Neural cell (in vitro differentiated cells): ENCODE data around the gene SARNP. TPM values are rescaled to one million over a fixed set of nuclear protein-coding genes. Genes with fewer than 3 reads are reported as not detected.

Source experiments
- H2AFZ ChIP-seq: fragments of 200-600, 300-800 bp; sonication (generic), shearing (Covaris generic); 2 replicates; pipeline ENCODE4 v1.6.0; 2014; ENCODE audit warnings: low read depth, mild to moderate bottlenecking, antibody characterized with exemption, low read length, moderate library complexity
- H3F3A ChIP-seq: fragments of 200-600 bp; shearing (Covaris generic); 2 replicates; pipeline ENCODE4 v1.6.1; 2016; ENCODE audit warnings: mild to moderate bottlenecking, moderate library complexity, mixed read lengths, antibody characterized with exemption, low read length; ENCODE audit not compliant: insufficient read depth, poor library complexity, severe bottlenecking
- H3K27ac ChIP-seq: fragments of 200-600, 300-800 bp; sonication (generic), shearing (Covaris generic); 2 replicates; pipeline ENCODE4 v1.5.1; 2014; ENCODE audit warnings: mild to moderate bottlenecking, low read length, moderate library complexity
- H3K27me3 ChIP-seq: fragments of 300-800, 200-600 bp; sonication (generic), shearing (Covaris generic); 2 replicates; pipeline ENCODE4 v1.6.0; 2014; ENCODE audit warnings: mild to moderate bottlenecking, low read depth, low read length, moderate library complexity; ENCODE audit not compliant: insufficient read depth
- H3K36me3 ChIP-seq: fragments of 300-800, 200-600 bp; sonication (generic), shearing (Covaris generic); 2 replicates; pipeline ENCODE4 v1.5.1; 2014; ENCODE audit warnings: mild to moderate bottlenecking, antibody characterized with exemption, low read length, moderate library complexity; ENCODE audit not compliant: insufficient read depth
- H3K4me2 ChIP-seq: fragments of 300-800, 200-600 bp; sonication (generic), shearing (Covaris generic); 2 replicates; pipeline ENCODE4 v1.6.0; 2014; ENCODE audit warnings: mild to moderate bottlenecking, low read length
- H3K4me3 ChIP-seq: fragments of 300-800, 200-600 bp; sonication (generic), shearing (Covaris generic); 2 replicates; pipeline ENCODE4 v1.5.1; 2014; ENCODE audit warnings: mild to moderate bottlenecking, low read length, moderate library complexity
- H3K79me2 ChIP-seq: fragments of 200-600 bp; shearing (Covaris generic); replicated peaks from 2 replicates; pipeline ENCODE4 v1.6.0; 2014; ENCODE audit warnings: mild to moderate bottlenecking, low read length, moderate library complexity; ENCODE audit not compliant: insufficient read depth
- H3K9ac ChIP-seq: fragments of 300-800, 200-600 bp; sonication (generic), shearing (Covaris generic); 2 replicates; pipeline ENCODE4 v1.6.1; 2016; ENCODE audit warnings: mild to moderate bottlenecking, low read length, mixed read lengths
- H3K9me2 ChIP-seq: fragments of 200-600 bp; shearing (Covaris generic); 2 replicates; pipeline ENCODE4 v1.6.1; 2016; ENCODE audit warnings: mild to moderate bottlenecking, low read length, mixed read lengths; ENCODE audit not compliant: insufficient read depth
- H3K9me3 ChIP-seq: fragments of 200-600, 300-800 bp; sonication (generic), shearing (Covaris generic); 2 replicates; pipeline ENCODE4 v1.6.1; 2016; ENCODE audit warnings: mild to moderate bottlenecking, mixed run types, low read length, moderate library complexity, mixed read lengths
- H4K20me1 ChIP-seq: fragments of 200-600 bp; shearing (Covaris generic); 2 replicates; pipeline ENCODE4 v1.6.1; 2016; ENCODE audit warnings: mild to moderate bottlenecking, mixed run types; ENCODE audit not compliant: insufficient read depth
- EP300 ChIP-seq: fragments of 450-650 bp; conservative IDR thresholded peaks from 2 replicates; pipeline ENCODE4 v1.6.1; 2014; ENCODE audit warnings: antibody characterized with exemption, mild to moderate bottlenecking, moderate library complexity; ENCODE audit not compliant: poor library complexity, severe bottlenecking
- EZH2 ChIP-seq: fragments of 200-600, 300-800 bp; shearing (Covaris generic), sonication (generic); IDR thresholded peaks from 2 replicates; pipeline ENCODE4 v1.6.1; 2014; ENCODE audit warnings: antibody characterized with exemption, low read length, borderline replicate concordance, mild to moderate bottlenecking; ENCODE audit not compliant: insufficient read depth, poor library complexity, severe bottlenecking
- MXI1 ChIP-seq: fragments of 450-650 bp; conservative IDR thresholded peaks from 2 replicates; pipeline ENCODE4 v1.6.1; 2014; ENCODE audit warnings: antibody characterized with exemption, mild to moderate bottlenecking; ENCODE audit not compliant: poor library complexity, severe bottlenecking
- POLR2AphosphoS5 ChIP-seq: IDR thresholded peaks from 2 replicates; pipeline ENCODE4 v1.6.1; 2012
- RAD21 ChIP-seq: fragments of 450-650 bp; conservative IDR thresholded peaks from 2 replicates; pipeline ENCODE4 v1.6.1; 2014; ENCODE audit warnings: antibody characterized with exemption, mild to moderate bottlenecking, moderate library complexity
- SMC3 ChIP-seq: fragments of 450-650 bp; conservative IDR thresholded peaks from 2 replicates; pipeline ENCODE4 v1.6.1; 2014; ENCODE audit warnings: antibody characterized with exemption, mild to moderate bottlenecking, moderate library complexity; ENCODE audit not compliant: poor library complexity
- TAF1 ChIP-seq: IDR thresholded peaks from 2 replicates; pipeline ENCODE4 v1.6.1; 2012; ENCODE audit warnings: low read depth
- polyA plus RNA-seq: library from polyadenylated mRNA; depleted of rRNA; stranded (reverse); fragments of >200 nt; gene quantifications from 2 replicates; pipeline ENCODE4 v1.2.3, GENCODE V29; 2014
- TF ChIP-seq, protein P1 (sequence below): IDR thresholded peaks from 2 replicates; pipeline ENCODE4 v1.6.1; 2012; ENCODE audit warnings: borderline replicate concordance
- TF ChIP-seq, protein P2 (sequence below): fragments of 450-650 bp; IDR thresholded peaks from 2 replicates; pipeline ENCODE4 v1.5.1; 2014; ENCODE audit warnings: antibody characterized with exemption, mild to moderate bottlenecking, moderate library complexity; ENCODE audit not compliant: poor library complexity, severe bottlenecking

Gene SARNP
- polyA plus RNA-seq, 1 donor from 2014 or later, result 332 TPM

DNA sequence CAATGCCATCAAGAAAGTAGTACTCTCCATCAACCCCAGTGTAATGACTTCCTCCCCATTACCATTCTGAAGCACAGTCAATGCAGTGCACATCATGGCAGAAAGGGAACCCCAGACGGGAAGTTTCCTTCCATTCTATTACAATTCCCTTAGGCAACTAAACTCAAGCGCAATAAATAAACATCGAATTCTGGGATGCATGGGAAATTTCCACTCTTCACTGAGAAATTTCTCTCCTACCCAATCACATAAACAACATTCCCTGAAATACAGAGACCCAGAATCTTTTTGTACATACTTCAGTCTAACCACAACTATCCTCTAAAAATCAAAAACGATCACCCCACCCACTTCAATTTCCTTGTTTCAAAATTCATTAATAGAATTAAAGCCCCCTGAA, 20.0 kb downstream of the SARNP start:
- Histone ChIP-seq H3K9ac (no peak overlapping the region), H3K79me2 (peaks cover 7% of the 10 kb centered on the region), H3K36me3 (peaks cover 6% of the 10 kb centered on the region), H3K9me2 (no peaks in the 10 kb centered on the region), H3K27me3 (no peaks in the 10 kb centered on the region), H3K27ac (no peak overlapping the region), H3K4me2 (no peak overlapping the region), H2AFZ (no peak overlapping the region), H3K9me3 (no peaks in the 10 kb centered on the region), H3K4me3 (no peak overlapping the region), H4K20me1 (no peaks in the 10 kb centered on the region), H3F3A (no peaks in the 10 kb centered on the region)
- no peak for TF ChIP-seq EZH2
- no peak for TF ChIP-seq EP300
- no peak for TF ChIP-seq TAF1
- TF ChIP-seq RAD21, result no peak
- TF ChIP-seq, protein P1, sequence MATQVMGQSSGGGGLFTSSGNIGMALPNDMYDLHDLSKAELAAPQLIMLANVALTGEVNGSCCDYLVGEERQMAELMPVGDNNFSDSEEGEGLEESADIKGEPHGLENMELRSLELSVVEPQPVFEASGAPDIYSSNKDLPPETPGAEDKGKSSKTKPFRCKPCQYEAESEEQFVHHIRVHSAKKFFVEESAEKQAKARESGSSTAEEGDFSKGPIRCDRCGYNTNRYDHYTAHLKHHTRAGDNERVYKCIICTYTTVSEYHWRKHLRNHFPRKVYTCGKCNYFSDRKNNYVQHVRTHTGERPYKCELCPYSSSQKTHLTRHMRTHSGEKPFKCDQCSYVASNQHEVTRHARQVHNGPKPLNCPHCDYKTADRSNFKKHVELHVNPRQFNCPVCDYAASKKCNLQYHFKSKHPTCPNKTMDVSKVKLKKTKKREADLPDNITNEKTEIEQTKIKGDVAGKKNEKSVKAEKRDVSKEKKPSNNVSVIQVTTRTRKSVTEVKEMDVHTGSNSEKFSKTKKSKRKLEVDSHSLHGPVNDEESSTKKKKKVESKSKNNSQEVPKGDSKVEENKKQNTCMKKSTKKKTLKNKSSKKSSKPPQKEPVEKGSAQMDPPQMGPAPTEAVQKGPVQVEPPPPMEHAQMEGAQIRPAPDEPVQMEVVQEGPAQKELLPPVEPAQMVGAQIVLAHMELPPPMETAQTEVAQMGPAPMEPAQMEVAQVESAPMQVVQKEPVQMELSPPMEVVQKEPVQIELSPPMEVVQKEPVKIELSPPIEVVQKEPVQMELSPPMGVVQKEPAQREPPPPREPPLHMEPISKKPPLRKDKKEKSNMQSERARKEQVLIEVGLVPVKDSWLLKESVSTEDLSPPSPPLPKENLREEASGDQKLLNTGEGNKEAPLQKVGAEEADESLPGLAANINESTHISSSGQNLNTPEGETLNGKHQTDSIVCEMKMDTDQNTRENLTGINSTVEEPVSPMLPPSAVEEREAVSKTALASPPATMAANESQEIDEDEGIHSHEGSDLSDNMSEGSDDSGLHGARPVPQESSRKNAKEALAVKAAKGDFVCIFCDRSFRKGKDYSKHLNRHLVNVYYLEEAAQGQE, result no peak
- TF ChIP-seq POLR2AphosphoS5, result no peak
- TF ChIP-seq SMC3, result no peak
- TF ChIP-seq, protein P2, sequence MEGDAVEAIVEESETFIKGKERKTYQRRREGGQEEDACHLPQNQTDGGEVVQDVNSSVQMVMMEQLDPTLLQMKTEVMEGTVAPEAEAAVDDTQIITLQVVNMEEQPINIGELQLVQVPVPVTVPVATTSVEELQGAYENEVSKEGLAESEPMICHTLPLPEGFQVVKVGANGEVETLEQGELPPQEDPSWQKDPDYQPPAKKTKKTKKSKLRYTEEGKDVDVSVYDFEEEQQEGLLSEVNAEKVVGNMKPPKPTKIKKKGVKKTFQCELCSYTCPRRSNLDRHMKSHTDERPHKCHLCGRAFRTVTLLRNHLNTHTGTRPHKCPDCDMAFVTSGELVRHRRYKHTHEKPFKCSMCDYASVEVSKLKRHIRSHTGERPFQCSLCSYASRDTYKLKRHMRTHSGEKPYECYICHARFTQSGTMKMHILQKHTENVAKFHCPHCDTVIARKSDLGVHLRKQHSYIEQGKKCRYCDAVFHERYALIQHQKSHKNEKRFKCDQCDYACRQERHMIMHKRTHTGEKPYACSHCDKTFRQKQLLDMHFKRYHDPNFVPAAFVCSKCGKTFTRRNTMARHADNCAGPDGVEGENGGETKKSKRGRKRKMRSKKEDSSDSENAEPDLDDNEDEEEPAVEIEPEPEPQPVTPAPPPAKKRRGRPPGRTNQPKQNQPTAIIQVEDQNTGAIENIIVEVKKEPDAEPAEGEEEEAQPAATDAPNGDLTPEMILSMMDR, result no peak
- TF ChIP-seq MXI1, result no peak

DNA sequence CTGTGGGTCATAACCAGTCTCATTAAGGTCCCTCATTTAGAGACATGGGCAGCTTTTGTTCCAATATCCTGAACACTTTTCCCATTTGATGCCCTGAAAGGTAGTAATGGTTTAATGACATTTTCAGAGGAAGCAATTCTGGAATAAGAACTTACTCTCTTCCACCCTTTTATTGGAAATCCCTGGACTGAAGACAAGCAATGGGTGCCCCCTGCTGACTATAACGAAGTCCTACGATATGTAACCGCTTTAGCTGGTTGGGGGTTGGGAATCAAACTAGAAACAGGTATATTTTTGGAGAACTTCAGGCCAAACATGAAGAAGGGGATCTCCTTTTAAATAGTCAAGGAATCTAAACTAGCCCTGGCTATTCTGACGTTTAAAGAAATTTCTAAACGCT, 20.5 kb downstream of the SARNP start:
- H3K4me3 ChIP-seq, result no peak overlapping the region
- H2AFZ ChIP-seq, result no peak overlapping the region
- H3K4me2 ChIP-seq, result no peak overlapping the region
- H3K27me3 ChIP-seq, result no peaks in the 10 kb centered on the region
- H3K9ac ChIP-seq, result no peak overlapping the region
- H3K36me3 ChIP-seq, result peaks cover 6% of the 10 kb centered on the region
- no peaks in the 10 kb centered on the region for H3F3A ChIP-seq
- peaks cover 7% of the 10 kb centered on the region for H3K79me2 ChIP-seq
- no peaks in the 10 kb centered on the region for H4K20me1 ChIP-seq
- TF ChIP-seq EP300 (no peak), RAD21 (peak; percentile 74), SMC3 (peak; percentile 83), MXI1 (no peak), EZH2 (no peak)
- TF ChIP-seq, protein P1, result no peak
- TF ChIP-seq, protein P2, result peak; percentile 74
- no peak overlapping the region for H3K27ac ChIP-seq
- no peaks in the 10 kb centered on the region for H3K9me3 ChIP-seq
- H3K9me2 ChIP-seq, result no peaks in the 10 kb centered on the region
